ENCODE data around the gene IRX4. TPM values are rescaled to one million over a fixed set of nuclear protein-coding genes. Genes with fewer than 3 reads are reported as not detected.

IRX4 gene
- polyA plus RNA-seq, 1 of the 3 experiments (the other 2 are of a cell fraction) = not detected

DNA sequence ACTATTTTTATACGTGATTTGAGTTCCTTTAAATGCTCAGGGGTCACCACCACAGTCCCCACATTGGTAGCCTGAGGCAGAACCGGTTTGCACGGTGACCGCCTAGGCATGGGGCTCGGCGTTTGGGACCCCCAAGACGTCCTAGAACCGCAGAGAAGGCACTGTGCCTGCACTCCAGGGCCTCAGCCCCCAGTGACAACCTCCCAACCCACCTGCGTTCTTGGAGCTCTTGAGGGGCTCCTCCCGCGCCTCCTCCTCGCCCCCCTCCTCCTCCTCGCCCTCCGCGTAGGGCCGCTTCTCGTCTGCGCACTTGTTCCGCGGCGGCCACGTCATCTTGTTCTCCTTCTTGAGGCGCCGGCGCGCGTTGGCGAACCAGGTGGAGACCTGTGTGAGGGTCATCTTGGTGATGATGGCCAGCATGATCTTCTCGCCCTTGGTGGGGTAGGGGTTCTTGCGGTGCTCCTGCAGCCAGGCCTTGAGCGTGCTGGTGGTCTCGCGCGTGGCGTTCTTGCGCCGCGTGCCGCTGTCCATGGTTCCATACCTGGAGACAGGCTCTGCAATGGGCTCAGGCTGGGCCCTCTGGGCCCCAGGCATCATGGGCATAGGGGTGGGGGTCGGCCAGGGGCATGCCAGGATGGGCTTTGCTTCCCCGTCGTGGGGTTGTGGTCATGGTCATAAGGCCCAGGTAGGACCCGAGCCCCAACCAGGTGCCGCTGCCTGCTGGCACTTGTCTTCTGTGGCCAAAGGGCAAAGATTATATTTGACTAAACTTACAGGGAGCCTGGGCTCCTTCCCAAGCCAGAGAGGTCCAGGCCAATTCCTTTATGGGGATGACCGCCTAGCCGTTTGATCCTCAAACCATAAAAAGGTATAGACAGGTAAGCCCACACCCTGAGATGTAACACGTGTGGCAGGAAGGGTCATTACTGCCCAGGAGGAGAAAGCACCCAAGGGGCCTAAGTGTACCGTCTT, 3.1 kb downstream of the IRX4 start:
- Histone ChIP-seq H3K79me2 (ENCODE audit: insufficient read depth) (no peaks in the 10 kb centered on the region), H4K20me1 (ENCODE audit: insufficient read depth) (0 out of 2 replicates have a peak, but pooled peaks cover 8% of the 10 kb centered on the region), H3K27me3 (ENCODE audit: insufficient read depth) (peaks cover 92% of the 10 kb centered on the region), H3K9me3 (no peaks in the 10 kb centered on the region), H3K9me2 (no peaks in the 10 kb centered on the region), H3F3A (replicated peaks; ENCODE audit: insufficient read depth) (no peaks in the 10 kb centered on the region), H3K27ac (ENCODE audit: low read depth in 2 of 2, low read length in 1 of 2) (no peak overlapping the region), H3K4me3 (ENCODE audit: low read depth in 2 of 2, low read length in 1 of 2) (no peak overlapping the region), H3K4me1 (ENCODE audit: control insufficient read depth in 1 of 2, insufficient read depth in 2 of 2, low read depth in 1 of 2, low read length in 1 of 2) (no peaks in the 10 kb centered on the region), H3K9ac (no peak overlapping the region), H2AFZ (ENCODE audit: low read depth) (no peak overlapping the region), H3K4me2 (no peak overlapping the region), H3K36me3 (replicated peaks in 1 of 2; ENCODE audit: control insufficient read depth in 1 of 2, insufficient read depth in 2 of 2, low read length in 1 of 2) (no peaks in the 10 kb centered on the region)
- TF ChIP-seq, protein P1, sequence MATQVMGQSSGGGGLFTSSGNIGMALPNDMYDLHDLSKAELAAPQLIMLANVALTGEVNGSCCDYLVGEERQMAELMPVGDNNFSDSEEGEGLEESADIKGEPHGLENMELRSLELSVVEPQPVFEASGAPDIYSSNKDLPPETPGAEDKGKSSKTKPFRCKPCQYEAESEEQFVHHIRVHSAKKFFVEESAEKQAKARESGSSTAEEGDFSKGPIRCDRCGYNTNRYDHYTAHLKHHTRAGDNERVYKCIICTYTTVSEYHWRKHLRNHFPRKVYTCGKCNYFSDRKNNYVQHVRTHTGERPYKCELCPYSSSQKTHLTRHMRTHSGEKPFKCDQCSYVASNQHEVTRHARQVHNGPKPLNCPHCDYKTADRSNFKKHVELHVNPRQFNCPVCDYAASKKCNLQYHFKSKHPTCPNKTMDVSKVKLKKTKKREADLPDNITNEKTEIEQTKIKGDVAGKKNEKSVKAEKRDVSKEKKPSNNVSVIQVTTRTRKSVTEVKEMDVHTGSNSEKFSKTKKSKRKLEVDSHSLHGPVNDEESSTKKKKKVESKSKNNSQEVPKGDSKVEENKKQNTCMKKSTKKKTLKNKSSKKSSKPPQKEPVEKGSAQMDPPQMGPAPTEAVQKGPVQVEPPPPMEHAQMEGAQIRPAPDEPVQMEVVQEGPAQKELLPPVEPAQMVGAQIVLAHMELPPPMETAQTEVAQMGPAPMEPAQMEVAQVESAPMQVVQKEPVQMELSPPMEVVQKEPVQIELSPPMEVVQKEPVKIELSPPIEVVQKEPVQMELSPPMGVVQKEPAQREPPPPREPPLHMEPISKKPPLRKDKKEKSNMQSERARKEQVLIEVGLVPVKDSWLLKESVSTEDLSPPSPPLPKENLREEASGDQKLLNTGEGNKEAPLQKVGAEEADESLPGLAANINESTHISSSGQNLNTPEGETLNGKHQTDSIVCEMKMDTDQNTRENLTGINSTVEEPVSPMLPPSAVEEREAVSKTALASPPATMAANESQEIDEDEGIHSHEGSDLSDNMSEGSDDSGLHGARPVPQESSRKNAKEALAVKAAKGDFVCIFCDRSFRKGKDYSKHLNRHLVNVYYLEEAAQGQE (IDR thresholded peaks at IDR 0.05; ENCODE audit: low read depth, low read length) = peak; percentile 59; the same call in 1 of the 2 replicates
- TF ChIP-seq RAD21 (IDR thresholded peaks at IDR 0.05; ENCODE audit: low read length) = no peak
- CTCF ChIA-PET = no interaction called here
- 50% methylated on average over 28 of the region's 48 CpGs for WGBS (ENCODE audit: low lambda C conversion rate)
- POLR2A ChIA-PET = no interaction called here
- no peak for DNase-seq

- WGBS (ENCODE audit: low lambda C conversion rate) = 22% methylated on average over 27 of the region's 79 CpGs
- no peaks in the 10 kb centered on the region for H3K9me3 ChIP-seq
- ChIA-PET CTCF (no interaction called here), POLR2A (no interaction called here)
- 0 out of 2 replicates have a peak, but pooled peaks cover 4% of the 10 kb centered on the region for H4K20me1 ChIP-seq (ENCODE audit: insufficient read depth)
- no peak overlapping the region for H2AFZ ChIP-seq (ENCODE audit: low read depth)
- H3K4me1 ChIP-seq (ENCODE audit: control insufficient read depth in 1 of 2, insufficient read depth in 2 of 2, low read depth in 1 of 2, low read length in 1 of 2) = no peaks in the 10 kb centered on the region
- no peaks in the 10 kb centered on the region for H3K36me3 ChIP-seq (replicated peaks in 1 of 2; ENCODE audit: control insufficient read depth in 1 of 2, insufficient read depth in 2 of 2, low read length in 1 of 2)
- H3K4me2 ChIP-seq = no peak overlapping the region
- H3K9ac ChIP-seq = no peak overlapping the region
- no peaks in the 10 kb centered on the region for H3F3A ChIP-seq (replicated peaks; ENCODE audit: insufficient read depth)
- H3K9me2 ChIP-seq = no peaks in the 10 kb centered on the region
- H3K27ac ChIP-seq (ENCODE audit: low read depth in 2 of 2, low read length in 1 of 2) = no peak overlapping the region
- TF ChIP-seq SMC3 (IDR thresholded peaks at IDR 0.05; ENCODE audit: low read depth, low read length) = no peak
- no peaks in the 10 kb centered on the region for H3K79me2 ChIP-seq (ENCODE audit: insufficient read depth)
- H3K4me3 ChIP-seq (ENCODE audit: low read depth in 2 of 2, low read length in 1 of 2) = no peak overlapping the region
- DNase-seq = no peak
- peaks cover 91% of the 10 kb centered on the region for H3K27me3 ChIP-seq (ENCODE audit: insufficient read depth)
Observed at GRCh38 chr5:1878050-1878849, 4.5 kb downstream of the IRX4 start.

Data from SK-N-SH (cell line).